ENCODE data around the gene COQ10A.
"Not testable (repeated sequence)": the region's sequence is repeated elsewhere in the genome, so short reads cannot be mapped to it uniquely, and the experiment has no call there.

The COQ10A gene

GRCh38 chr12:56282579-56282978 lies 15.8 kb downstream of the COQ10A start:
- no peak for DNase-seq

GRCh38 chr12:56284263-56284662 lies 17.5 kb downstream of the COQ10A start:
- DNase-seq: not testable (repeated sequence)

- DNase-seq: no peak
These were observed 19.5 kb downstream of the COQ10A start for GRCh38 chr12:56286044-56286830.

- DNase-seq: no peak
These were observed 22.1 kb downstream of the COQ10A start for GRCh38 chr12:56288705-56289387.

- no peak for DNase-seq
These were observed 27.1 kb downstream of the COQ10A start for GRCh38 chr12:56293795-56294194.

- no peak for DNase-seq
These were observed 29.6 kb downstream of the COQ10A start for GRCh38 chr12:56296295-56296694.

GRCh38 chr12:56297400-56297799 lies 30.7 kb downstream of the COQ10A start:
- DNase-seq: no peak

- no peak for DNase-seq
These were observed 32.1 kb downstream of the COQ10A start for GRCh38 chr12:56298828-56299227.

- no peak for DNase-seq
These were observed 32.6 kb downstream of the COQ10A start for GRCh38 chr12:56299308-56299852.

- peak; percentile 95 for DNase-seq
These were observed 33.3 kb downstream of the COQ10A start, which contains the start of gene CS for GRCh38 chr12:56299853-56300643. Gene CS (minus strand): TSS chr12:56300330. CDS start chr12:56300201, 129 bp downstream.

GRCh38 chr12:56300644-56301464 lies 34.1 kb downstream of the COQ10A start:
- no peak for DNase-seq

- DNase-seq: no peak
These were observed 37.5 kb downstream of the COQ10A start for GRCh38 chr12:56304276-56304675.

GRCh38 chr12:56304872-56305590 lies 38.3 kb downstream of the COQ10A start:
- no peak for DNase-seq

- no peak for DNase-seq
These were observed 40.7 kb downstream of the COQ10A start for GRCh38 chr12:56307221-56307965.

- no peak for DNase-seq
These were observed 42.0 kb downstream of the COQ10A start for GRCh38 chr12:56308714-56309113.

- DNase-seq: no peak
These were observed 44.3 kb downstream of the COQ10A start for GRCh38 chr12:56311003-56311402.

GRCh38 chr12:56315249-56315621 lies 48.5 kb downstream of the COQ10A start:
- DNase-seq: peak; percentile 2

GRCh38 chr12:56315622-56316473 lies 49.1 kb downstream of the COQ10A start, which contains the start of gene CNPY2:
Gene CNPY2 (minus strand): TSS chr12:56315988. CDS start chr12:56315217, 771 bp downstream.
- DNase-seq: peak; percentile 98

GRCh38 chr12:56317675-56318074 lies 50.9 kb downstream of the COQ10A start:
- DNase-seq: no peak

All from NCI-H2029 treated with DMSO at 0.1 percent for 48 hours (cell line).